KOPT-K1 (cell line): ENCODE results near the gene MTUS2.

Source experiments
- H3K27ac ChIP-seq: fragments of 200-600 bp; sonication (generic); 2 replicates; pipeline ENCODE4 v1.5.1; 2016; ENCODE audit warnings: antibody characterized with exemption, mild to moderate bottlenecking, low read depth, low read length; ENCODE audit not compliant: poor library complexity, severe bottlenecking
- H3K36me3 ChIP-seq: fragments of 200-600 bp; sonication (generic); 2 replicates; pipeline ENCODE4 v1.5.1; 2017; ENCODE audit warnings: antibody characterized with exemption, mild to moderate bottlenecking, low read length, moderate library complexity; ENCODE audit not compliant: insufficient read depth
- H3K9me3 ChIP-seq: fragments of 200-600 bp; sonication (generic); 2 replicates; pipeline ENCODE4 v1.5.1; 2017; ENCODE audit warnings: antibody characterized with exemption, low read length, mild to moderate bottlenecking; ENCODE audit not compliant: insufficient read depth, poor library complexity, severe bottlenecking

The MTUS2 gene

DNA sequence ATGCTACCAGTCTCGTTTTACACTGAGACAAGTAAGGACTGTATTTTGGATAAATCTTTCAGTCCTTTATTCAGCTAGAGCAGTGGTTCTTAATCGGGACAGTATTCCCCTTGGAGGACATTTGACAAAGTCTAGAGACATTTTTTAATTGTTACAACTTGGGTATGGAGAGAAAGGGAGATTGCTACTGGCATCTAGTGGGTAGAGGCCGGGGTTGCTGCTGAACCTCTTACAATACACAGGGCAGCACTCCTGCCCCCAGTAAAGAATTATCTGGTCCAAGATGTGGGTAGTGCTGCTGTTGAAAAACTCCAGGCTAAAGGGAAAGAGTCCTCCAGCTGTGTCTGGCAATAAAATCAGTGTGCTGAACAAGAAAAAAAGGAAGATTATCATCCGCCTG lies 440.5 kb downstream of the MTUS2 start:
- Histone ChIP-seq H3K27ac (no peak overlapping the region), H3K9me3 (peaks cover 5% of the 10 kb centered on the region), H3K36me3 (no peaks in the 10 kb centered on the region)

DNA sequence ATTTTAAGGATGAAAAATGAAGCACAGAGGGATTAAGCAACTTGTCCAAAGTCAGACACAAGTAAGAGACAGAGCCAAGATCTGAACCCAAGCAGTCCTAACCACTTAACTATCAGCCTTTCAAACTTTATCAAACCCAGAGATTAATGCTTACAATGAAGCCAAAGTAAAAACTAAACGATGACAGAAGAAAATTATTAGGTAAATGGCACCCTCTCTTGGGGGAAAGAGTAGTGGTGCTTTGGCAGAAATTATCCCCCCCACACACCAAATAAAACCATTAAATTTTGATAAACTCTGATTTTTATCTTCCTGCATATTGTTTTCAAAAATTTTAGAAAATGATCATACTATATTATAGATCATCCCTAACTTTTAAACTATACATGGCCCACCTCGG lies 446.1 kb downstream of the MTUS2 start:
- no peak overlapping the region for H3K27ac ChIP-seq
- H3K9me3 ChIP-seq = peaks cover 5% of the 10 kb centered on the region
- no peaks in the 10 kb centered on the region for H3K36me3 ChIP-seq

DNA sequence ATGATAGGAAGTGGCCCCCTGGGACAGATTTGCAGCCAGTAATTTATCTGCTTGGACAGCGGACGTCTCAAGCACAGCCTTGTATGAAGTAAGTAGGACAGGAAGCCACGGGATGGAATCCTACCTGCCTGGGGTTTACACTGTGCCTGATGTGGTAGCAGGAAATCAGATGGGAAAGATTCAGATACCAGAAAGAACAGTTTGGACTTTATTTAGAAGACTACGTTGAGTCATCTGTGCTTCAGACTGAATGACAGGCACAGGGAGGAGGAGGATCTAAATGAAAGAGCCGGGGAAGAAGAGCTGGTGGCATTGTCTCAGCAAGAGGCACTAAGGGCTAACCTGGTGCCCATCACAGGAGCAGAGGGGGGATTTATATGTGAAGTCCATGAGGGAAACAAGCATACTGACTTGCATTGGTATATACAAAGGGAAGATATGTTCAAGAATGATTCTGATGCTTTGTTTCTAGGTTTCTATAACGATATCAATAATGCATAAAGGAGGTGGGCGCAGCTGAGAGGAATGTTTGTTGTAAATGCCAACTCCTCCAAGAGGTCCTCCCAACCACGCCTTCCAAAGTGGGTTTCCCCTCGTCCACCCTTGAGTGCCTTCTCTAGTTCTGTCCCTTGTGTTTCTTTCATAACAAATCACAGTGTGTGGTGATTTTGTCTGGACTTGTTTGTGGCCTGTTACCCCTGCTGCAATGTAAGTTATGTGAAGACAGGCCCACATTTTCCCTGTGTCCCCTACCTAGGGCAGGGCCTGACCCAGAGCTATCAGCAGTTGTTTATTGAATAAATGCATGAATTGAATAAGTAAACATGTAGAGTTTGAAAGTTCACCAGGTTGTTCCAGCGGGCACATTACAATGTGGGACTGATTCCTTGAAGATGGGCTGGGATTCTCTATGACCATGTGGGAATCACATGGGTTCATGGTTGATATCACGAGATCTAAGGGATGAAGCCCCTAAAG lies 446.9 kb downstream of the MTUS2 start:
- Histone ChIP-seq H3K9me3 (peaks cover 5% of the 10 kb centered on the region), H3K36me3 (no peaks in the 10 kb centered on the region), H3K27ac (no peak overlapping the region)

DNA sequence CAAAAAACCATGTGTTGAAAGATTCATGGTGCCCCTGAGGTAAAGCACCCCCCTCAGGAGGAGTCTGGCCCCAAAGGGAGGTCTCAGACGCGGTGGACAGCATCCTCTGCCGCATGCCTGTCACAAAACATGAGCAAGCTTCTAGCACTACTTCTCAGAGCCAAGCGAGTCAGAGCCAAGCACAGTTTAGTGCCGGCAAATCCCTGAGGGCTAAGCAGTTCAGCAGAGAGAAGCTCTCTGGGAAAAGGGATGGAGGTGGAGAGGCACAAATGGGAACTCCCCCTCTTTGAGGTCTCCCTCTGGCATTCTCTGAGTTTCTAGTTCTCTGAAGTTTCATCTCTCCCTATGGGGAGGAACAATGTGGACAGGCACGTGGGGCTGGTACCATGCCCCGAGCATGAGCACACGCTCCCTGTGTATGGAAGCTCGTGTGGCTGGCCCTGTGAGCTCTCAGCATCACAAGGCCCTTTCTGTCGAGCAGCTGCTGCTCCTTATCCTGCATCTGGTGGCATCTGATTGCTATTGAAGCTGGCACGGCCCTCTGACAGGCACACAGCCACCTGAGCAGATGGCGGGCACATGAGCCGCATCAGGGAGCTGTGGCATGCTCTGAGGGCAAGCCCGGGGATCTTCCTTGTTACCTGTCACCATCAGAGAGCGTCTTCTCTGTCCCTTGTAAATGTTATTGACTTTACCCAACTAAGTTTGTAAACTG lies 450.3 kb downstream of the MTUS2 start:
- Histone ChIP-seq H3K27ac (no peak overlapping the region), H3K9me3 (peaks cover under 1% of the 10 kb centered on the region), H3K36me3 (no peaks in the 10 kb centered on the region)

DNA sequence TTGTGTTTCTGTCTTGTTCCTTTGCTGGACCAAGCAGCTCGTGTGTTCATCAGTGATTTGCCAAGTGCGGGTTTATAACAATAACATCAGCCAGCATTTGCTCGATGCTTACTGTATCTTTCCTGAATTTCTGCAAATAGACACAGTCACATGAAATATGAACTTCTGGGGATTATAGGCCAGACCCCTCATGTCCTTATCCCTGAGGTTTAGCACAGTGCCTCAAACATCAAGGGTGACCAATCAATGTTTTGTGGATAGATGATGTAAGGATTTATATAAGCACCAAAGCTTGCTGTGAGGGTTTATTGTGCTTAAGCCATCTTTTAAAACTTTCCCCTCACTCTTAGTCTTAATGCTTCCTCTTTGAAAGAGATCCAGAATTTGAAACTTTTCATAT lies 451.5 kb downstream of the MTUS2 start:
- no peak overlapping the region for H3K27ac ChIP-seq
- H3K36me3 ChIP-seq = no peaks in the 10 kb centered on the region
- peaks cover 2% of the 10 kb centered on the region for H3K9me3 ChIP-seq

DNA sequence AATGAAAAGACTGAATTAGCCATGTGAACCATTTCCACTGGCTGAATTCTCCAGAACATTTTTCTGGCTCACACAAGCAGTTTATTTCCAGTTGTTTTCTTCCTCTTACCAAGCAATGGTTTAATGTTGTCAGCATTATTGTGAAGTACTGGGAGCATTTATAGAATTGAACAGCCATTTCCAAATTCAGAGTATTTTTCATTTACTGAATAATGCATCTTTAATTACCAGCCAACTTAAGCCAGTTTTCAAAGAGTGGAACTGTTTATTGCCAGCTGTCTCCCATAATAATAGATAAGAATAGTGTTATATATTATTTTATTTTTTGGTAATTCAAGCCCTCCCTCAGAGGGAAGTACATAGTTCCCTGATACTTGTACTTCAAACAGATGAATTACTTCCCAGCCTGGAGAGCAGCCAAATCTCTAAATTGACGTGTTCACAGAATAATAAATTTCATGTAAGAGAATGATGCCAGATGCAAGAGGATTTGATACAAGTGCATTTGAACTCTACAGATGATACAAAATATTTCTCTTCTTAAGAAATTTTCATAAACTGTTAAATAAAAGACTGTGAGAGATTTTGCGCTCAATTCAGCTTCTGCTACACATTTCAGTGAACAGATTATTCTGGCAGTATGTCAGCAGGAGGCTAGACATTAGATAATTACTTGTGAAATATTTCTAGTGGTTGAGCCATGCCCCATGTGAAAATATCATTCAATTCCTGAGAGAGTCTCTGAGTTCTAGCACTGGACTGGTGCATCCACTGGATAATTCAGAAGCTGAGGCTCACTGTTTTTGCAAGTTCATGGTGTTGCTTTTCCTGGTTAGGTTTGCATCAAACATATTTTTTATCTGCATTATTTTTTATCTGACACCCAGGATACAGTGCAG lies 459.5 kb downstream of the MTUS2 start:
- no peak overlapping the region for H3K27ac ChIP-seq
- H3K36me3 ChIP-seq = no peaks in the 10 kb centered on the region
- H3K9me3 ChIP-seq = peaks cover 2% of the 10 kb centered on the region

DNA sequence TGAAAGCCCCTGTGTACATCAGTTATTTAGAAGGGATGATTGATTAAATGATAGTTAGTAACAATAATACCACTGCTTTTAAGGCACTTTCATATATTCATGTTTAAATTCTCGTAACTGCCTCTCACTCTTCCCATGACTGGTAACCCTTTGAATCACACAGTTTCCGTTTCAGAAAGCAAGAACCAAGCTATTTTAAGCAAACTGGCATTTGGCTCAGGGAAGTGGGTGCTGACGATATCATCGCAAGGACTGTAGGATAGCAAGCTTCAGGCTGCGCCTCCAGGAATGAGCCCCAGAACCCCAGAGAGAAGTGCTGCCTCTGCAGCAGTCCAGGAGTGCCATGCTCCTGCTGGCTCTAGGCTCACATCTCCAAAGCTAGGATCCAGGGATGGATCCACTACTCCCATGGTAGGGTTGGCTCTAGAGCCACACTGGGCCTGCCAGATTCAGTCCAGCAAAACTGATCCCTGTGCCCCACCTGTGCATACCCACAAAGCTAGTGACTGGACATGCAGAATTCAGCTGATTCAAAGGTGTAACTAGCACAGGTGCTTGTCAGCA lies 461.9 kb downstream of the MTUS2 start:
- no peaks in the 10 kb centered on the region for H3K9me3 ChIP-seq

DNA sequence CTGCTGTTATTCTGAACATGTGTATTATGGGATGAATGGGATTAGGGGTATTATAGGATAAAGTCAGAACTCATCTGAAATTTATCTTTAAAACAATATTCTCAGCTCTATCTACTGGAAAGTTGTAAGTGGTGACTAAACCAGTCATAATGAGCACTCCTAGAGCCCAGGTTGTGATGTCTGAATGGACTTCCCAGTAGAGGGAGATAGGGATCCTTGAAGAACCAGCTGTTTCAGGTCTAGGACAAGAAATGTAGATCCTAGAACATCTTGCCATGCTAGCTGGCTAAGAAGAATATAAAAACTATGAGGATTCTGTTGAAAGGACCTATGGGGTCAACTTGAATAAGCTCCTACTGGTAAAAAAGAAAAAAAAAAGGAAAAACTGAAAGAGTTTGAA lies 464.6 kb downstream of the MTUS2 start:
- Histone ChIP-seq H3K9me3 (no peaks in the 10 kb centered on the region), H3K27ac (no peak overlapping the region), H3K36me3 (no peaks in the 10 kb centered on the region)

More for the DNA sequence above, 461.9 kb downstream of the MTUS2 start:
- no peaks in the 10 kb centered on the region for H3K36me3 ChIP-seq
- H3K27ac ChIP-seq = no peak overlapping the region

DNA sequence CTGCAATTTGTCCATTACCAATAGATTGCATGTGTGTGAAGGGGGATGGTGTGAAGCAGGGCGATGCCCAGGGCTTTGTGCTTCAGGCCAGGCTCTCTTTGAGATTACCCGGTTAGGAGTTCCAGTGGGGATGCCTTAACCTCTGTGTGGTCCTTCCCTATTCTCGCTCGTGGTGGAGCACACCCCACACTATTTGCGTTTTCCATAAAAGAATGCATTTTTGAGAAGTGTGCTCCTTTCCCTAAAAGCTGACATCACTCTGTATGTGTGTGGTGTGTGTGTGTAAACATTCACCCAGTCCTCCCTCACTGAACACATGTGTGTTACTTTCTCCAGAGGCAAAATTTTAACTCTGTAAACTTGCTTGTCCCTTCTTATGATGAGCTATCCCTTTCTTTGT lies 467.1 kb downstream of the MTUS2 start:
- Histone ChIP-seq H3K27ac (no peak overlapping the region), H3K36me3 (no peaks in the 10 kb centered on the region), H3K9me3 (no peaks in the 10 kb centered on the region)

DNA sequence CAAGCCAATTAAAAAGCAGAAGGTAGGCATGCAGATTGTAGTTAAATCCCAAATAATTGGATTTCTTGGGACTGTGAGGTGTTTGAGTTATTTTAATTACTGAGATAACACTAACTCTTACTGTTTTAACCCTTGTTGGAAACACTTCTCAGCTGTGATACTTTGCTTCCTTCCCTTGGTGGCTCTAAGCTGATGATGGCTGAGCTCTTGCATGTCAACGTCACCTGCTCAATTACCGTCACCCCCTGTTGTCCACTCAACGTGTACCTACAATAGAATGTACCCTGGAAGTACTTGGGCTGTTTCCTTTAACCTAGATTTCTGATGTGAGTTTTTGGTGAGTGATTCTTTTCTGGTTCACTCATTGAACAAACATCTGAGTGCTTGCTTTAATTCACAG lies 471.9 kb downstream of the MTUS2 start:
- Histone ChIP-seq H3K36me3 (no peaks in the 10 kb centered on the region), H3K9me3 (peaks cover 10% of the 10 kb centered on the region), H3K27ac (no peak overlapping the region)

DNA sequence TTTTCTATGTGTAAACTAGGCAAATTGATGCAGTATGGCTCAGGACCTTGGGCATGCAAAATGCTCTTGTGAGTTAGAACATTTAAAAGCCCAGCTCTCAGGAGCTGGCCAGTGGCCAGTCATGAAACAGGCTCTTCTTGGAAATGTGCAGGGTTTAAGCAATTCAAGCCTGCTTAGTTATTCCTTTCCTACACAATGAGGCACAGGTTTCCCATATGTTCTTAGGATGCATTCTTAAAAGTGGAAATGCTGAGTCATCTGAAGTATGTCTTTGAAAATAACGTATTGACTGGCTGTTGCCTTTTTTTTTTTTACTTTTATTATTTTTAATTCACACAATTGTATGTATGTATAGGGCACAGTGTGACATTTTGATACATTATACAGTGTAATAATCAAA lies 474.7 kb downstream of the MTUS2 start:
- no peaks in the 10 kb centered on the region for H3K36me3 ChIP-seq
- H3K9me3 ChIP-seq = peaks cover 10% of the 10 kb centered on the region
- no peak overlapping the region for H3K27ac ChIP-seq

DNA sequence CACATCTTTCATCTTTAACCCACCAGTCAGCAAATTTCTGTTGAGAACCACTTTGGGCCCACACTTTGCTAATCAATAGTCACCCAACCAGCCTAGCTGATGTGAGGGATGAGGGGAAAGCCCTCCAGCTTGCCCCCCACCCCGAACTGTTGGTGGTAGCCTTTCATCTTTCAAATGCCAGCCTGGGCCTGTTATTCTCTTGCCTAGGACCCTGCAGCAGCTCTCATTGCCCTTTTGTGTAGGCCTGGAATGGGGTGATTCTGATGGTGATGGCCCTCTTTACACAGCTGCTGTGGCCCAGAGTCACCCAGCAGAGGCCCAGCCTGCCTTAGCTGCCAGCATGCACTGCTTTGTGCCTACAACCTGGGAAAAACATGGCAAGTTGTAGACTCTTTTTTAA lies 480.9 kb downstream of the MTUS2 start:
- Histone ChIP-seq H3K9me3 (peaks cover 26% of the 10 kb centered on the region), H3K27ac (no peak overlapping the region), H3K36me3 (no peaks in the 10 kb centered on the region)

DNA sequence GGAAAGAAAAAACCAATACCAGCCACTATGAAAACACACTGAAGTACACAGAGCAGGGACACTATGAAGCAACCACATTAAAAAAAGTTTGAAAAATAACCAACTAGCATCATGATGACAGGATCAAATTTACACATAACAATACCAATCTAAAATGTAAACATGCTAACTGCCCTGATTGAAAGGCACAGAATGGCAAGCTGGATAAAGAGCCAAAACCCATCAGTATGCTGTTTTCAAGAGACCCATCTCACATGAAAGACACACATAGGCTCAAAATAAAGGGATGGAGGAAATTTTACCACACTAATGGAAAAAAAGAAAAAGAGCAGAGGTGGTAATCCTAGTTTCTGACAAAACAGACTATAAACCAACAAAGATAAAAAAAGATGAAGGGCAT lies 484.0 kb downstream of the MTUS2 start:
- H3K9me3 ChIP-seq = peaks cover 48% of the 10 kb centered on the region
- no peaks in the 10 kb centered on the region for H3K36me3 ChIP-seq
- H3K27ac ChIP-seq = no peak overlapping the region

DNA sequence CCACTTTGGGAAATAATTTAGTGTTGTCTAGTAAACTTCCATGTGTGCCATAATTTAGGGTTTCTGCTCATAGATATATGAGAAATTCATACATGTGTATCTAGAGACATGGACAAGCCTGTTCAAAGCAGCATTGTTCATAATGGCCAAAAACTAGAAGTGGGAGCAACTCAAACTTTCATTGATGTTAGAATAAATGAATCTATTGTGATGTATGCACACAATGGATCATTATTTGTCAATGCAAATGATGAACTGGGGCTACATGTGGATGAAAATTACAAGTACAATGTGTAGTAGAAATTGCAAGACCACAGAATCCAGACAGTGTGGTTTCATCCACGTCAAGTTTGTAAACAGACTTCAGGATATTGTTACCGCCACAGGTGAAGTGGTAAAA lies 490.7 kb downstream of the MTUS2 start:
- no peak overlapping the region for H3K27ac ChIP-seq
- peaks cover 23% of the 10 kb centered on the region for H3K9me3 ChIP-seq
- H3K36me3 ChIP-seq = no peaks in the 10 kb centered on the region
